H9 (cell line): ENCODE data around the gene CCR9. TPM values are rescaled to one million over a fixed set of nuclear protein-coding genes. Genes with fewer than 3 reads are reported as not detected.

Experiments
- DNase-seq: peaks from one replicate; pipeline ENCODE4 v3.0.0-alpha.2; 2017
- H2AFZ ChIP-seq: one replicate; pipeline ENCODE4 v1.6.1; 2013; ENCODE audit warnings: mild to moderate bottlenecking, low read length, control low read depth, moderate library complexity
- H2AK5ac ChIP-seq: 2 replicates; pipeline ENCODE4 v1.6.1; 2013; ENCODE audit warnings: low read length, control low read depth, mixed read lengths; ENCODE audit not compliant: insufficient read length
- H2BK120ac ChIP-seq: one replicate; pipeline ENCODE4 v1.6.1; 2013; ENCODE audit warnings: low read depth, mild to moderate bottlenecking, low read length, control low read depth, inconsistent platforms; ENCODE audit not compliant: poor library complexity, severe bottlenecking
- H2BK12ac ChIP-seq: 2 replicates; pipeline ENCODE4 v1.6.1; 2013; ENCODE audit warnings: low read length, control low read depth, mixed read lengths, low read depth; ENCODE audit not compliant: insufficient read length
- H2BK15ac ChIP-seq: 2 replicates; pipeline ENCODE4 v1.6.1; 2013; ENCODE audit warnings: low read depth, low read length, control low read depth
- H2BK20ac ChIP-seq: one replicate; pipeline ENCODE4 v1.6.1; 2013; ENCODE audit warnings: low read depth, mild to moderate bottlenecking, low read length, control low read depth, inconsistent platforms; ENCODE audit not compliant: poor library complexity, severe bottlenecking
- H2BK5ac ChIP-seq: 2 replicates; pipeline ENCODE4 v1.6.1; 2013; ENCODE audit warnings: low read length, control low read depth, mixed read lengths; ENCODE audit not compliant: insufficient read length
- H3K14ac ChIP-seq: 2 replicates; pipeline ENCODE4 v1.6.1; 2013; ENCODE audit warnings: low read length, control low read depth; ENCODE audit not compliant: insufficient read depth
- H3K18ac ChIP-seq: 2 replicates; pipeline ENCODE4 v1.6.1; 2013; ENCODE audit warnings: low read depth, mild to moderate bottlenecking, mixed read lengths, low read length, control low read depth; ENCODE audit not compliant: insufficient read length
- H3K23ac ChIP-seq: 2 replicates; pipeline ENCODE4 v1.6.1; 2013; ENCODE audit warnings: low read length, control low read depth, mixed read lengths, low read depth; ENCODE audit not compliant: insufficient read length
- H3K23me2 ChIP-seq: 2 replicates; pipeline ENCODE4 v1.6.1; 2013; ENCODE audit warnings: low read depth, mild to moderate bottlenecking, mixed read lengths, low read length, control low read depth; ENCODE audit not compliant: insufficient read length, poor library complexity, severe bottlenecking
- H3K27ac ChIP-seq: 2 replicates; pipeline ENCODE4 v1.5.1; 2013; ENCODE audit warnings: low read length, control low read depth, mixed read lengths, low read depth; ENCODE audit not compliant: insufficient read length
- H3K27me3 ChIP-seq: 2 replicates; pipeline ENCODE4 v1.6.1; 2013; ENCODE audit warnings: low read length, control low read depth, inconsistent platforms; ENCODE audit not compliant: insufficient read depth
- H3K4ac ChIP-seq: 2 replicates; pipeline ENCODE4 v1.6.1; 2013; ENCODE audit warnings: low read depth, mild to moderate bottlenecking, control low read depth, inconsistent platforms, low read length, moderate library complexity
- H3K4me1 ChIP-seq: 2 replicates; pipeline ENCODE4 v1.6.1; 2013; ENCODE audit warnings: low read length, control low read depth, inconsistent platforms; ENCODE audit not compliant: insufficient read depth
- H3K4me2 ChIP-seq: 2 replicates; pipeline ENCODE4 v1.6.1; 2013; ENCODE audit warnings: low read length, control low read depth, mixed read lengths; ENCODE audit not compliant: insufficient read length, insufficient read depth
- H3K56ac ChIP-seq: 2 replicates; pipeline ENCODE4 v1.6.1; 2013; ENCODE audit warnings: low read depth, mild to moderate bottlenecking, mixed read lengths, low read length, control low read depth; ENCODE audit not compliant: insufficient read length
- H3K79me1 ChIP-seq: 2 replicates; pipeline ENCODE4 v1.6.1; 2013; ENCODE audit warnings: low read depth, mild to moderate bottlenecking, moderate library complexity, low read length, control low read depth, inconsistent platforms; ENCODE audit not compliant: insufficient read depth, poor library complexity, severe bottlenecking
- H3K79me2 ChIP-seq: 2 replicates; pipeline ENCODE4 v1.6.1; 2013; ENCODE audit warnings: low read length, control low read depth, inconsistent platforms; ENCODE audit not compliant: insufficient read depth
- H3K9ac ChIP-seq: 2 replicates; pipeline ENCODE4 v1.6.1; 2013; ENCODE audit warnings: low read length, control low read depth, mixed read lengths; ENCODE audit not compliant: insufficient read length; ENCODE audit errors: extremely low read depth
- H3K9me3 ChIP-seq: one replicate; pipeline ENCODE4 v1.6.1; 2013; ENCODE audit warnings: low read depth, low read length, inconsistent platforms; ENCODE audit not compliant: control insufficient read depth
- H3T11ph ChIP-seq: one replicate; pipeline ENCODE4 v1.6.1; 2013; ENCODE audit warnings: mild to moderate bottlenecking, low read length, control low read depth, inconsistent platforms
- H4K20me1 ChIP-seq: one replicate; pipeline ENCODE4 v1.6.1; 2013; ENCODE audit not compliant: control insufficient read depth, insufficient read length, insufficient read depth
- H4K5ac ChIP-seq: 2 replicates; pipeline ENCODE4 v1.6.1; 2013; ENCODE audit warnings: low read depth, mild to moderate bottlenecking, mixed read lengths, low read length, control low read depth; ENCODE audit not compliant: insufficient read length
- H4K8ac ChIP-seq: replicated peaks from 2 replicates; pipeline ENCODE4 v1.6.1; 2013; ENCODE audit warnings: low read length, control low read depth, mixed read lengths, low read depth; ENCODE audit not compliant: insufficient read length
- H4K91ac ChIP-seq: 2 replicates; pipeline ENCODE4 v1.6.1; 2013; ENCODE audit warnings: low read depth, mild to moderate bottlenecking, moderate library complexity, mixed read lengths, low read length, control low read depth; ENCODE audit not compliant: insufficient read length
- H3K27ac Mint-ChIP-seq, 3 experiments: 2 replicates in 2 of 3; 3 replicates in 1 of 3; pipeline ENCODE4 v1.8.0; 2020 to 2021; ENCODE audit warnings: mixed read lengths in 3 of 3, mild to moderate bottlenecking in 1 of 3, moderate library complexity in 1 of 3
- H3K27me3 Mint-ChIP-seq: 2 replicates; pipeline ENCODE4 v1.8.0; 2021; ENCODE audit warnings: low read depth, mild to moderate bottlenecking, moderate library complexity, mixed read lengths
- H3K36me3 Mint-ChIP-seq, 3 experiments: 2 replicates in 2 of 3; 3 replicates in 1 of 3; pipeline ENCODE4 v1.8.0; 2020 to 2021; ENCODE audit warnings: low read depth in 3 of 3, mixed read lengths in 3 of 3; ENCODE audit not compliant: insufficient read depth in 1 of 3
- H3K4me1 Mint-ChIP-seq, 2 experiments: 2 replicates each; pipeline ENCODE4 v1.8.0; 2020; ENCODE audit warnings: mixed read lengths in 2 of 2
- H3K4me3 Mint-ChIP-seq, 2 experiments: 2 replicates in 1 of 2; 3 replicates in 1 of 2; pipeline ENCODE4 v1.8.0; 2020 to 2021; ENCODE audit warnings: mild to moderate bottlenecking in 2 of 2, mixed read lengths in 2 of 2, moderate library complexity in 1 of 2
- H3K9me3 Mint-ChIP-seq, 2 experiments: 2 replicates in 1 of 2; 3 replicates in 1 of 2; pipeline ENCODE4 v1.8.0; 2020; ENCODE audit warnings: mild to moderate bottlenecking in 2 of 2, mixed read lengths in 2 of 2, moderate library complexity in 1 of 2
- CTCF ChIP-seq: fragments of 200-600 bp; sonication (generic); conservative IDR thresholded peaks from 3 replicates; pipeline ENCODE4 v1.8.0; 2021; ENCODE audit warnings: antibody characterized with exemption, mild to moderate bottlenecking
- WGBS: extraction: QIAGEN DNeasy Blood & Tissue Kit; methylation state at CpG from one replicate; pipeline ENCODE4 v1.1.7; 2013; ENCODE audit warnings: missing lambda C conversion rate, low lambda C conversion rate, mixed read lengths; ENCODE audit not compliant: insufficient read length; ENCODE audit errors: extremely low coverage; 5-methylcytosine and 5-hydroxymethylcytosine counted together
- total RNA-seq: library from RNA; stranded (reverse); gene quantifications from 2 replicates; pipeline ENCODE4 v1.2.1, GENCODE V29; 2021

Gene CCR9
- total RNA-seq, 1 experiment from 2014 or later = not detected

- Histone ChIP-seq H3T11ph (no peak overlapping the region), H4K91ac (no peak overlapping the region), H3K4me2 (no peak overlapping the region), H2BK120ac (no peak overlapping the region), H3K56ac (no peak overlapping the region), H2BK20ac (no peak overlapping the region), H2BK15ac (no peak overlapping the region), H3K14ac (no peak overlapping the region), H2AK5ac (no peak overlapping the region), H3K9me3 (peaks cover 5% of the 10 kb centered on the region), H3K23ac (no peak overlapping the region), H3K4me1 (no peaks in the 10 kb centered on the region), H2BK5ac (no peak overlapping the region), H4K5ac (no peak overlapping the region), H3K18ac (no peak overlapping the region), H3K4ac (no peak overlapping the region), H3K27ac (no peak overlapping the region), H3K79me1 (no peaks in the 10 kb centered on the region), H3K9ac (no peak overlapping the region), H4K20me1 (peaks cover 2% of the 10 kb centered on the region), H3K27me3 (no peaks in the 10 kb centered on the region), H2BK12ac (no peak overlapping the region), H3K79me2 (no peaks in the 10 kb centered on the region), H2AFZ (no peak overlapping the region), H3K23me2 (no peaks in the 10 kb centered on the region), H4K8ac (no peak overlapping the region)
- TF ChIP-seq CTCF = no peak
- Mint-ChIP-seq H3K27ac (no peak overlapping the region), H3K27me3 (peaks cover 45% of the 10 kb centered on the region), H3K4me1 (no peaks in the 10 kb centered on the region), H3K9me3 (peaks cover 7 to 9% of the 10 kb centered on the region in 2 experiments; a peak in 3 of 5 replicates), H3K4me3 (no peak overlapping the region), H3K36me3 (no peaks in the 10 kb centered on the region)
- no CpG with 5 or more reads among the region's 4 CpGs for WGBS
- no peak for DNase-seq
Measured at GRCh38 chr3:45860481-45860880, 25.9 kb upstream of the CCR9 start.
